OCI-LY7 (cell line): ENCODE data around the gene VSTM2A. TPM values are rescaled to one million over a fixed set of nuclear protein-coding genes. Genes with fewer than 3 reads are reported as not detected.
"Not testable (repeated sequence)": the region's sequence is repeated elsewhere in the genome, so short reads cannot be mapped to it uniquely, and the experiment has no call there.

ENCODE experiments used
- Bru-seq: library from RNA; stranded (reverse); fragments of 400-500 nt; gene quantifications from one replicate; lab custom pipeline; 2021; lab: Mats Ljungman, UMichigan
- BruChase-seq, 2 experiments: library from RNA; stranded (reverse); fragments of 400-500 nt; gene quantifications; one replicate each; lab custom pipeline; 2021; lab: Mats Ljungman, UMichigan
- BruUV-seq: library from RNA; stranded (reverse); fragments of 400-500 nt; replicated peaks from 2 replicates; lab custom pipeline; 2021; lab: Mats Ljungman, UMichigan
- CTCF ChIA-PET: fragments of 300-600 bp; sonication (Branson Sonifier 250); formaldehyde crosslinking; loops from one replicate; lab custom pipeline; 2022; ENCODE audit warnings: antibody characterized with exemption; ENCODE audit not compliant: unreplicated experiment; lab: Charles Lee
- POLR2A ChIA-PET: fragments of 300-600 bp; sonication (Branson Sonifier 250); formaldehyde crosslinking; loops from one replicate; lab custom pipeline; 2022; ENCODE audit warnings: antibody characterized with exemption; lab: Charles Lee
- DNase-seq: peaks from one replicate; pipeline ENCODE4 v3.0.0-alpha.2; 2015; ENCODE audit warnings: low spot score
- H2AFZ ChIP-seq: fragments of 200-600 bp; sonication (generic), shearing (Covaris generic); 2 replicates; pipeline ENCODE4 v1.6.1; 2014; ENCODE audit warnings: mild to moderate bottlenecking, antibody characterized with exemption, low read length, moderate library complexity
- H3K27ac ChIP-seq: fragments of 200-600 bp; sonication (generic); 2 replicates; pipeline ENCODE4 v1.5.1; 2014; ENCODE audit warnings: mixed run types, low read depth, mild to moderate bottlenecking, moderate library complexity, low read length, inconsistent platforms; ENCODE audit not compliant: poor library complexity, severe bottlenecking
- H3K36me3 ChIP-seq: fragments of 200-600 bp; sonication (generic); 2 replicates; pipeline ENCODE4 v1.6.1; 2014; ENCODE audit warnings: mild to moderate bottlenecking, antibody characterized with exemption, low read length, moderate library complexity, mixed read lengths; ENCODE audit not compliant: insufficient read depth
- H3K4me1 ChIP-seq: fragments of 200-600 bp; sonication (generic); 2 replicates; pipeline ENCODE4 v1.5.1; 2014; ENCODE audit warnings: mild to moderate bottlenecking, low read length; ENCODE audit not compliant: insufficient read depth, poor library complexity, severe bottlenecking
- H3K4me2 ChIP-seq: fragments of 200-600 bp; sonication (generic); 2 replicates; pipeline ENCODE4 v1.6.1; 2014; ENCODE audit warnings: mild to moderate bottlenecking, low read length
- H3K4me3 ChIP-seq: fragments of 200-600 bp; sonication (generic); 2 replicates; pipeline ENCODE4 v1.5.1; 2014; ENCODE audit warnings: mild to moderate bottlenecking, low read depth, low read length; ENCODE audit not compliant: poor library complexity, severe bottlenecking
- H3K79me2 ChIP-seq: fragments of 200-600 bp; sonication (generic); 2 replicates; pipeline ENCODE4 v1.6.1; 2016; ENCODE audit warnings: low read depth, mild to moderate bottlenecking, low read length, moderate library complexity, mixed read lengths; ENCODE audit not compliant: insufficient read depth
- H3K9me2 ChIP-seq: fragments of 200-600 bp; sonication (generic); 2 replicates; pipeline ENCODE4 v1.6.1; 2016; ENCODE audit warnings: mild to moderate bottlenecking, low read length, mixed read lengths; ENCODE audit not compliant: insufficient read depth
- H3K9me3 ChIP-seq: fragments of 200-600 bp; sonication (generic); 2 replicates; pipeline ENCODE4 v1.6.1; 2014; ENCODE audit warnings: mild to moderate bottlenecking, mixed run types, low read length, mixed read lengths
- H4K20me1 ChIP-seq: fragments of 200-600 bp; sonication (generic); 2 replicates; pipeline ENCODE4 v1.6.1; 2014; ENCODE audit warnings: mild to moderate bottlenecking, antibody characterized with exemption, low read length, moderate library complexity, mixed read lengths; ENCODE audit not compliant: insufficient read depth
- CTCF ChIP-seq: fragments of 200-600 bp; sonication (generic); conservative IDR thresholded peaks from 2 replicates; pipeline ENCODE4 v1.5.1; 2014; ENCODE audit warnings: mild to moderate bottlenecking, antibody characterized with exemption, low read length, moderate library complexity, mixed read lengths
- EZH2phosphoT487 ChIP-seq: fragments of 200-600 bp; sonication (generic); IDR thresholded peaks from 2 replicates; pipeline ENCODE4 v1.6.1; 2018; ENCODE audit warnings: low read depth, borderline replicate concordance, mild to moderate bottlenecking, mixed run types, antibody characterized with exemption, low read length, moderate library complexity, mixed read lengths
- intact Hi-C: fragments of 100-400 bp; cut with micrococcal nuclease; formaldehyde crosslinking; loops from one replicate; pipeline ENCODE4 v1.10.0; 2022; ENCODE audit not compliant: unreplicated experiment
- long read RNA-seq: library from polyadenylated mRNA; stranded (forward); transcript quantifications from one replicate; pipeline ENCODE4 v2.0.0, GENCODE V29; 2022
- total RNA-seq, 2 experiments: library from RNA; depleted of rRNA in 1 of 2; stranded (reverse); fragments of >200 nt in 1 of 2; shearing (Covaris generic) in 1 of 2; gene quantifications; 2 replicates each; pipeline ENCODE4 v1.2.3, GENCODE V29; 2014 to 2022

Gene VSTM2A
- total RNA-seq (2014; rRNA removed; shearing (Covaris generic)): not detected in 2 replicates
- total RNA-seq (2022): not detected in 2 replicates
- Bru-seq, nascent RNA: not detected
- not detected for BruChase-seq, experiment 1, labeled RNA remaining after a 6-hour chase
- BruChase-seq, experiment 2, labeled RNA remaining after a 2-hour chase: not detected
- long read RNA-seq: 0 reads

GRCh38 chr7:54541669-54542625 is at the start of gene VSTM2A:
VSTM2A (plus strand) TSS chr7:54542375; CDS start chr7:54542731, 356 bp downstream.
- Histone ChIP-seq H4K20me1 (no peaks in the 10 kb centered on the region), H3K9me2 (no peaks in the 10 kb centered on the region), H3K27ac (no peak within 1 kb of the TSS), H3K4me2 (no peak within 1 kb of the TSS), H3K4me3 (no peak within 1 kb of the TSS), H3K36me3 (no peaks in the 10 kb centered on the region), H3K9me3 (no peaks in the 10 kb centered on the region), H2AFZ (no peak within 1 kb of the TSS), H3K79me2 (no peaks in the 10 kb centered on the region), H3K4me1 (no peaks in the 10 kb centered on the region)
- intact Hi-C loops: no loop called here
- no TSS peak for BruUV-seq
- no peak for DNase-seq
- ChIA-PET POLR2A (no interaction called here), CTCF (no interaction called here)
- no peak for TF ChIP-seq EZH2phosphoT487
- TF ChIP-seq CTCF: no peak

DNA sequence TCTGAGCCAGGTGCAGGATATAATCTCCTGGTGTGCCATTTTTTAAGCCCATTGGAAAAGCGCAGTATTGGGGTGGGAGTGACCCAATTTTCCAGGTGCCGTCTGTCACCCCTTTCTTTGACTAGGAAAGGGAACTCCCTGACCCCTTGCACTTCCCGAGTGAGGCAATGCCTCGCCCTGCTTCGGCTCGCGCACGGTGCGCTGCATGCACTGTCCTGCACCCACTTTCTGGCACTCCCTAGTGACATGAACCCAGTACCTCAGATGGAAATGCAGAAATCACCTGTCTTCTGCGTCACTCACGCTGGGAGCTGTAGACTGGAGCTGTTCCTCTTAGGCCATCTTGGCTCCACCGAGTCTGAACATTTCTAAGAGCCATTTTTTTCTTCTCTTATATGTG is 37.6 kb upstream of the VSTM2A start:
- H3K27ac ChIP-seq, H3K36me3 ChIP-seq: not testable (repeated sequence)

DNA sequence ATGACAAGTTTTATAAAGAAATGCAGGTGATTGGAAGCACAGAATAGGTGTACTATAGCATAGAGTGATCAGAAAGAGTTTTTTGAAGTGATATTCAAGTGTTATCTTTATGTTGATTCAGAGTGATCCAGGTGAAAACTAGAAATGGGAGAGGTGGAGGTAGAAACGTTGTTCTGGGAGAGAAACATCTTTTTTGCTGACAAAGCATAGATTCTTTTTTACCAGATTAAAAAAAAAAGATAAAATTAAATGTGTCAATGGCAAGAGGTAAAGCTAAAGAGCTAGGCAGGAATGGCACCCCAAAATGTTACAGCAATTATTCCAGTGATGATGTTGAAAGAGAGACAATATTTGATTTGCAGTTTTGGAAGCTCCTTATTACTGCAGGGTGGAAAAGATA is 12.6 kb upstream of the VSTM2A start:
- ChIA-PET CTCF (no interaction called here), POLR2A (no interaction called here)
- Histone ChIP-seq H4K20me1 (no peaks in the 10 kb centered on the region), H3K4me3 (no peak overlapping the region), H3K36me3 (no peaks in the 10 kb centered on the region), H3K27ac (no peak overlapping the region), H3K9me2 (no peaks in the 10 kb centered on the region), H3K4me1 (no peaks in the 10 kb centered on the region), H3K79me2 (no peaks in the 10 kb centered on the region), H3K9me3 (no peaks in the 10 kb centered on the region), H3K4me2 (no peak overlapping the region), H2AFZ (no peak overlapping the region)
- TF ChIP-seq EZH2phosphoT487 (no peak), CTCF (no peak)
- intact Hi-C loops: no loop called here
- BruUV-seq: no TSS peak
- no peak for DNase-seq

More for the DNA sequence above, 37.6 kb upstream of the VSTM2A start:
- intact Hi-C loops, H3K4me1 ChIP-seq, BruUV-seq, H3K4me3 ChIP-seq, CTCF ChIA-PET, H3K4me2 ChIP-seq, H3K79me2 ChIP-seq, H3K9me2 ChIP-seq, POLR2A ChIA-PET, H4K20me1 ChIP-seq, H2AFZ ChIP-seq, H3K9me3 ChIP-seq, DNase-seq: not testable (repeated sequence)
